ENCODE measurements around the gene EYA2. TPM values are rescaled to one million over a fixed set of nuclear protein-coding genes. Genes with fewer than 3 reads are reported as not detected.

Gene EYA2
- total and polyA plus RNA-seq, 2 experiments from 2014 or later = 1.4 to 2.0 TPM

DNA sequence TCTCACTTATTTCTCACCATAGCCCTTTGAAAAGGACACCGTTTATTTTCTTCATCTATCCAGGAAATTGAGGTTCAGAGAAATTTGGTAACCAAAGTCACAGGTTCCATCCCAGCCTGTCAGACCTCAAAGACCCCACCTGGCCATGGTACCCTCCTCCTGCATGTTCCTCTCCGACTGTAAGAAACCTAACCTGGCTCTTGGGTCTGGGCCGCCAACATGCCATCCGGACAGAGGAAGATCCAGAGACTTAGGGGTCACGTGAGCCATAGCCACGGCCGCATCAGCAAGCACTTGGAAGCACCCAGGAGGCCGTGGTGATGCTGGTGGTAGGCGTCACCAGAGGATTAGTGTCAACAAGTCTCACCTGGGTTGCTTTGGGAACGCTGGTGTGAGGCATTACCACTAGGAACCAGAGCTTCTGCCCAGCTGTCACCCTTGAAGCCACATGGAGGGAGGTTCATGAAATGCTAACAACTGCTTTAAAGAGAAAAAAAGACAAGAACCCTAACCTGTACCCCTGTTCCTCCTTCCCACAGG is 177.1 kb downstream of the EYA2 start:
- TF ChIP-seq, protein P1, sequence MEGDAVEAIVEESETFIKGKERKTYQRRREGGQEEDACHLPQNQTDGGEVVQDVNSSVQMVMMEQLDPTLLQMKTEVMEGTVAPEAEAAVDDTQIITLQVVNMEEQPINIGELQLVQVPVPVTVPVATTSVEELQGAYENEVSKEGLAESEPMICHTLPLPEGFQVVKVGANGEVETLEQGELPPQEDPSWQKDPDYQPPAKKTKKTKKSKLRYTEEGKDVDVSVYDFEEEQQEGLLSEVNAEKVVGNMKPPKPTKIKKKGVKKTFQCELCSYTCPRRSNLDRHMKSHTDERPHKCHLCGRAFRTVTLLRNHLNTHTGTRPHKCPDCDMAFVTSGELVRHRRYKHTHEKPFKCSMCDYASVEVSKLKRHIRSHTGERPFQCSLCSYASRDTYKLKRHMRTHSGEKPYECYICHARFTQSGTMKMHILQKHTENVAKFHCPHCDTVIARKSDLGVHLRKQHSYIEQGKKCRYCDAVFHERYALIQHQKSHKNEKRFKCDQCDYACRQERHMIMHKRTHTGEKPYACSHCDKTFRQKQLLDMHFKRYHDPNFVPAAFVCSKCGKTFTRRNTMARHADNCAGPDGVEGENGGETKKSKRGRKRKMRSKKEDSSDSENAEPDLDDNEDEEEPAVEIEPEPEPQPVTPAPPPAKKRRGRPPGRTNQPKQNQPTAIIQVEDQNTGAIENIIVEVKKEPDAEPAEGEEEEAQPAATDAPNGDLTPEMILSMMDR (IDR thresholded peaks at IDR 0.05; ENCODE audit: poor library complexity) = no peak
- no peak for TF ChIP-seq EZH2phosphoT487 (IDR thresholded peaks at IDR 0.05; ENCODE audit: low read depth, severe bottlenecking, unreplicated experiment)
- TF ChIP-seq EZH2 (IDR thresholded peaks at IDR 0.05; ENCODE audit: borderline replicate concordance) = no peak
- H3K79me2 ChIP-seq = no peaks in the 10 kb centered on the region
- H3K4me2 ChIP-seq = no peak overlapping the region
- H3K9me2 ChIP-seq (replicated peaks; ENCODE audit: insufficient read depth) = no peaks in the 10 kb centered on the region
- no peak for DNase-seq (ENCODE audit: low spot score)
- H3K4me1 ChIP-seq (ENCODE audit: insufficient read depth) = no peaks in the 10 kb centered on the region
- H3K27me3 ChIP-seq = no peaks in the 10 kb centered on the region
- H3K27ac ChIP-seq = no peak overlapping the region
- no peak overlapping the region for H3K4me3 ChIP-seq
- no peaks in the 10 kb centered on the region for H3K36me3 ChIP-seq (replicated peaks; ENCODE audit: insufficient read depth, low read depth)
- H3K9me3 ChIP-seq (ENCODE audit: low read depth) = peaks cover 25% of the 10 kb centered on the region
- WGBS (ENCODE audit: low lambda C conversion rate, missing lambda C conversion rate) = 93% methylated on average over 10 of the region's 10 CpGs
- H4K20me1 ChIP-seq (ENCODE audit: insufficient read depth, poor library complexity, severe bottlenecking) = no peaks in the 10 kb centered on the region
- no peak overlapping the region for H2AFZ ChIP-seq

DNA sequence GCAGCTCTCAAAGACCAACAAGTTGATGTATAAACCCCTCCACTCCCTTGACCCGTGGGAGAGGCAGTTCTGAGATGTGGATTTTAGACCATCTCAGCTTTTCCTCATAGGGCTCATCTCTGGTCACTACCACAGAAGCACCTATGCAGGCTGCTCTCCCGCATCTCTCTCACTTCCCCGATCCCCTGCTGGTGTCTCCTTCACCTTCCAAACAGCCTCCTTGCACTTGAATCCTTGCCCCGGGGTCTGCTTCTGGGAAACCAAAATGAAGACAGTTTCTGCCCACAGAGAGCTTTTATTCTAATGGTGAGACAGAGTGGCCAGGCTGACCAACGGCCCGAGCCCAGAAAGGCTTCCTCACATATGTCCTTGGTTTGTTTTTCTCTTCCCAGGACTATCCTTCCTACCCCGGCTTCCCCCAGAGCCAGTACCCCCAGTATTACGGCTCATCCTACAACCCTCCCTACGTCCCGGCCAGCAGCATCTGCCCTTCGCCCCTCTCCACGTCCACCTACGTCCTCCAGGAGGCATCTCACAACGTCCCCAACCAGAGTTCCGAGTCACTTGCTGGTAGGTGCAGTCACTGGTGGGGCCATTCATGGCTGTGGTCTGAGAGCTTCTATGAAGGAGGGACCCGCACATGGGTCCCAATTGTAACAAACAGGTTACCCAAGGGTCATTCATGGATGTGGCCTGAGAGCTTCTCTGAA is 179.3 kb downstream of the EYA2 start:
- no peaks in the 10 kb centered on the region for H3K79me2 ChIP-seq
- WGBS (ENCODE audit: low lambda C conversion rate, missing lambda C conversion rate) = 97% methylated on average over 16 of the region's 16 CpGs
- H3K4me2 ChIP-seq = no peak overlapping the region
- no peak for TF ChIP-seq EZH2 (IDR thresholded peaks at IDR 0.05; ENCODE audit: borderline replicate concordance)
- no peak for TF ChIP-seq EZH2phosphoT487 (IDR thresholded peaks at IDR 0.05; ENCODE audit: low read depth, severe bottlenecking, unreplicated experiment)
- TF ChIP-seq, protein P1 (IDR thresholded peaks at IDR 0.05; ENCODE audit: poor library complexity) = no peak
- peaks cover 6% of the 10 kb centered on the region for H3K9me3 ChIP-seq (ENCODE audit: low read depth)
- H3K4me3 ChIP-seq = no peak overlapping the region
- H3K36me3 ChIP-seq (replicated peaks; ENCODE audit: insufficient read depth, low read depth) = no peaks in the 10 kb centered on the region
- H3K4me1 ChIP-seq (ENCODE audit: insufficient read depth) = no peaks in the 10 kb centered on the region
- no peak for DNase-seq (ENCODE audit: low spot score)
- H3K27ac ChIP-seq = no peak overlapping the region
- H4K20me1 ChIP-seq (ENCODE audit: insufficient read depth, poor library complexity, severe bottlenecking) = no peaks in the 10 kb centered on the region
- no peak overlapping the region for H2AFZ ChIP-seq
- no peaks in the 10 kb centered on the region for H3K9me2 ChIP-seq (replicated peaks; ENCODE audit: insufficient read depth)
- H3K27me3 ChIP-seq = no peaks in the 10 kb centered on the region

DNA sequence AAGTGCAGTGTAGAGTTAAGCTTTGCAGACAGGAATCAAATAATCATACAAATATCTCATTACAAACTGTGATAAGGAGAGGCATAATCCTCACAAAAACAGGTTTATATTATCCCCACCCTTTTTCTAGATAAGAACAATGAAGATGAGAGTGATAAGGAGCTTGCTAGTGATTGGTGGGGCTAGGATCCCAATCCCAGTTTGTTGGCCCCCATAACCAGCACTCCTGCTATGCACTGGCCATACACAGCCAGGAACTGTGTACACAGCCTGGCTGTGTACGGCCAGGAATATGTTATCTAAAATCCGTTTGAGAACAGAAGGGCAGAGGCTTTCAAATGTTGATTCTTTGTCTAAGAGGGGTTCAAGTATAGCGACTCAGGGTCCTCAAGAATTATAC is 180.6 kb downstream of the EYA2 start:
- no peaks in the 10 kb centered on the region for H3K27me3 ChIP-seq
- no peaks in the 10 kb centered on the region for H3K9me2 ChIP-seq (replicated peaks; ENCODE audit: insufficient read depth)
- no peaks in the 10 kb centered on the region for H3K79me2 ChIP-seq
- 71% methylated on average over 3 of the region's 3 CpGs for WGBS (ENCODE audit: low lambda C conversion rate, missing lambda C conversion rate)
- DNase-seq (ENCODE audit: low spot score) = no peak
- H2AFZ ChIP-seq = no peak overlapping the region
- no peaks in the 10 kb centered on the region for H3K36me3 ChIP-seq (replicated peaks; ENCODE audit: insufficient read depth, low read depth)
- no peak overlapping the region for H3K27ac ChIP-seq
- TF ChIP-seq EZH2 (IDR thresholded peaks at IDR 0.05; ENCODE audit: borderline replicate concordance) (no peak), EZH2phosphoT487 (IDR thresholded peaks at IDR 0.05; ENCODE audit: low read depth, severe bottlenecking, unreplicated experiment) (no peak)
- TF ChIP-seq, protein P1 (IDR thresholded peaks at IDR 0.05; ENCODE audit: poor library complexity) = no peak
- no peak overlapping the region for H3K4me2 ChIP-seq
- peaks cover 4% of the 10 kb centered on the region for H3K9me3 ChIP-seq (ENCODE audit: low read depth)
- H3K4me3 ChIP-seq = no peak overlapping the region
- no peaks in the 10 kb centered on the region for H3K4me1 ChIP-seq (ENCODE audit: insufficient read depth)
- no peaks in the 10 kb centered on the region for H4K20me1 ChIP-seq (ENCODE audit: insufficient read depth, poor library complexity, severe bottlenecking)

All from hepatocyte (in vitro differentiated cells).